ENCODE data around the gene ARHGAP15. TPM values are rescaled to one million over a fixed set of nuclear protein-coding genes. Genes with fewer than 3 reads are reported as not detected.

ARHGAP15 gene
- polyA plus RNA-seq, 1 donor from 2014 or later, result 0.30 TPM

DNA sequence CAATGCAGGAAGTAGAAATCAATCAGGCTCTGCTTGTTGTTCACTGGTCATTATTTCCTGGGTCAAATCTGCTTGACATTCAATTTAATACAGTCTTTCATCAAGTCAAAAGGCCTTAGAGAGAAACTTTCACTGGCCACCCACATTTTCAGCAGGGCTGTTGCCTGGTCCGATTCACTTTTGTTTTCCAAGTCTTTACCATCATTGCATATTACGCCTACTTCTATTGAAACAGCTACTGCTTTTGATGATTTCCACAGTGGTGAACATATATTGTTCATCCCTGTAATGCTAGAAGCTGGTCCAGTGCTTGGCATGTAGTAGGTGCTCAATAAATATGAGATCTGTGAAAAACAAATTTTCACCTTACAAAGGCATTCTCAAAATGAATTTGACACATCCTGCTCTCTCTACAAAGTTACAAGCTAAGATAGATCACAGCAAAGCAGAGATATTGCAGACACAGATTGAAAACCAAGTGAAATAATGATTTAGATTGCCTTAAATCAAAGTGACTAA, 600.1 kb downstream of the ARHGAP15 start:
- H3K9me2 ChIP-seq (ENCODE audit: insufficient read depth, low read length), result no peaks in the 10 kb centered on the region
- no peak overlapping the region for H3K27ac ChIP-seq (ENCODE audit: low read length)
- H3K79me2 ChIP-seq (replicated peaks; ENCODE audit: insufficient read depth, low read length), result no peaks in the 10 kb centered on the region
- H3K4me3 ChIP-seq (ENCODE audit: low read length), result no peak overlapping the region
- H3K36me3 ChIP-seq (ENCODE audit: insufficient read depth, low read length), result no peaks in the 10 kb centered on the region
- H3K9ac ChIP-seq (ENCODE audit: low read length), result no peak overlapping the region
- no peak for TF ChIP-seq CTCF (IDR thresholded peaks at IDR 0.05; ENCODE audit: poor library complexity, severe bottlenecking)
- H3K27me3 ChIP-seq (ENCODE audit: insufficient read depth, low read depth, low read length), result no peaks in the 10 kb centered on the region
- H3K4me2 ChIP-seq (ENCODE audit: low read length), result no peak overlapping the region
- H2AFZ ChIP-seq (ENCODE audit: low read depth, low read length), result no peak overlapping the region
- no peaks in the 10 kb centered on the region for H4K20me1 ChIP-seq (ENCODE audit: insufficient read depth)
- H3F3A ChIP-seq (ENCODE audit: insufficient read depth, low read length, poor library complexity, severe bottlenecking), result no peaks in the 10 kb centered on the region
- no peaks in the 10 kb centered on the region for H3K9me3 ChIP-seq (ENCODE audit: low read length)

DNA sequence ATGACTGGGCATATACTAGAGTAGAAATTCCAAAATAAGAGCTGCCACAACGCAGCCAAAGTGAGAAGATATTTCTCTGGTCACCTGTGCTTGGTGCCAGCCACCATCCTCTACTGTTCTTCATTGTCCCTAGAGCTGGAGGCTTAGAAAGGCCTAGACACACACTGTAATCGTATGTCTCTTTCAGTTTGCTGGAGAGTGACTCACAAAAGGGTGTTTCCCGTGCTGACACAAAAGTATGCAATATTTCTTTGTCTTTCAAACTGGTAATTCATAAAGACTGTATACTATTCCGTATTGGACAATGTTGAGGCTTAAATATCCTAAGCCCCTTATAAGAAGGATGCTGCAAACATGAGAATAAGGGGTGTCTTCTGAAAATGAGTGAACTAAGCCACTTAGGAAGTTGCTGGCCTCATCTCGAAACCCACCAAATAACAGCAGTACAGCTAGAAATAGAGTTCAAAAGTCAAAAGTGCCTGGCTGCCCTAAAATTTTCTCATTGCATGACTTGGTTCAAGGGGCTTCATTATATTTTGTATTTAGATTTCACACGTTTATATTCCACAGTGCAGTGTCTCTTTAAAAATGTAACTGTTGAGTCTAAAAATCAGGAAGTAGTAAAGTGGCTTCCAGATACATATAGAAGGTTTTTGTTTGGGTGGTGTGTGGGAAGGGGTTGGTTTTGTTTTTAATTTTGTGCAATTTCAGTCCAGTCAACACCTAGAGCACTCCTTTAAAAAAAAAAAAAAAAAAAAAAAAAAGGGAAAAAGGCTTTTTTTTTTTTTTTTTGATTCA, 601.1 kb downstream of the ARHGAP15 start:
- Histone ChIP-seq H3K27ac (ENCODE audit: low read length) (no peak overlapping the region), H3K9ac (ENCODE audit: low read length) (no peak overlapping the region), H3K4me3 (ENCODE audit: low read length) (no peak overlapping the region), H3K9me3 (ENCODE audit: low read length) (no peaks in the 10 kb centered on the region), H3K4me2 (ENCODE audit: low read length) (no peak overlapping the region), H3K9me2 (ENCODE audit: insufficient read depth, low read length) (no peaks in the 10 kb centered on the region), H2AFZ (ENCODE audit: low read depth, low read length) (no peak overlapping the region), H3F3A (ENCODE audit: insufficient read depth, low read length, poor library complexity, severe bottlenecking) (no peaks in the 10 kb centered on the region), H3K27me3 (ENCODE audit: insufficient read depth, low read depth, low read length) (no peaks in the 10 kb centered on the region), H3K79me2 (replicated peaks; ENCODE audit: insufficient read depth, low read length) (no peaks in the 10 kb centered on the region), H4K20me1 (ENCODE audit: insufficient read depth) (no peaks in the 10 kb centered on the region), H3K36me3 (ENCODE audit: insufficient read depth, low read length) (no peaks in the 10 kb centered on the region)
- TF ChIP-seq RAD21 (conservative IDR thresholded peaks at IDR 0.05) (no peak), EZH2 (IDR thresholded peaks at IDR 0.05; ENCODE audit: borderline replicate concordance, insufficient read depth, low read length, poor library complexity, severe bottlenecking) (no peak), EP300 (conservative IDR thresholded peaks at IDR 0.05; ENCODE audit: poor library complexity, severe bottlenecking) (no peak), POLR2AphosphoS5 (IDR thresholded peaks at IDR 0.05) (no peak), MXI1 (conservative IDR thresholded peaks at IDR 0.05; ENCODE audit: poor library complexity, severe bottlenecking) (no peak), SMC3 (conservative IDR thresholded peaks at IDR 0.05; ENCODE audit: poor library complexity) (no peak), TAF1 (IDR thresholded peaks at IDR 0.05; ENCODE audit: low read depth) (no peak), CTCF (IDR thresholded peaks at IDR 0.05; ENCODE audit: poor library complexity, severe bottlenecking) (no peak)
- TF ChIP-seq, protein P1, sequence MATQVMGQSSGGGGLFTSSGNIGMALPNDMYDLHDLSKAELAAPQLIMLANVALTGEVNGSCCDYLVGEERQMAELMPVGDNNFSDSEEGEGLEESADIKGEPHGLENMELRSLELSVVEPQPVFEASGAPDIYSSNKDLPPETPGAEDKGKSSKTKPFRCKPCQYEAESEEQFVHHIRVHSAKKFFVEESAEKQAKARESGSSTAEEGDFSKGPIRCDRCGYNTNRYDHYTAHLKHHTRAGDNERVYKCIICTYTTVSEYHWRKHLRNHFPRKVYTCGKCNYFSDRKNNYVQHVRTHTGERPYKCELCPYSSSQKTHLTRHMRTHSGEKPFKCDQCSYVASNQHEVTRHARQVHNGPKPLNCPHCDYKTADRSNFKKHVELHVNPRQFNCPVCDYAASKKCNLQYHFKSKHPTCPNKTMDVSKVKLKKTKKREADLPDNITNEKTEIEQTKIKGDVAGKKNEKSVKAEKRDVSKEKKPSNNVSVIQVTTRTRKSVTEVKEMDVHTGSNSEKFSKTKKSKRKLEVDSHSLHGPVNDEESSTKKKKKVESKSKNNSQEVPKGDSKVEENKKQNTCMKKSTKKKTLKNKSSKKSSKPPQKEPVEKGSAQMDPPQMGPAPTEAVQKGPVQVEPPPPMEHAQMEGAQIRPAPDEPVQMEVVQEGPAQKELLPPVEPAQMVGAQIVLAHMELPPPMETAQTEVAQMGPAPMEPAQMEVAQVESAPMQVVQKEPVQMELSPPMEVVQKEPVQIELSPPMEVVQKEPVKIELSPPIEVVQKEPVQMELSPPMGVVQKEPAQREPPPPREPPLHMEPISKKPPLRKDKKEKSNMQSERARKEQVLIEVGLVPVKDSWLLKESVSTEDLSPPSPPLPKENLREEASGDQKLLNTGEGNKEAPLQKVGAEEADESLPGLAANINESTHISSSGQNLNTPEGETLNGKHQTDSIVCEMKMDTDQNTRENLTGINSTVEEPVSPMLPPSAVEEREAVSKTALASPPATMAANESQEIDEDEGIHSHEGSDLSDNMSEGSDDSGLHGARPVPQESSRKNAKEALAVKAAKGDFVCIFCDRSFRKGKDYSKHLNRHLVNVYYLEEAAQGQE (IDR thresholded peaks at IDR 0.05; ENCODE audit: borderline replicate concordance), result no peak
